BE2C (cell line): ENCODE results near the gene MYL4.
"Not testable (repeated sequence)": the region's sequence is repeated elsewhere in the genome, so short reads cannot be mapped to it uniquely, and the experiment has no call there.

ENCODE experiments used
- DNase-seq: peaks from one replicate; pipeline ENCODE4 v3.0.0-alpha.2; 2020
- H3K27me3 ChIP-seq: fragments of 250-450 bp; sonication (Bioruptor Pico); 2 replicates; pipeline ENCODE4 v1.5.1; 2020; ENCODE audit warnings: mild to moderate bottlenecking
- H3K36me3 ChIP-seq: fragments of 250-450 bp; sonication (Bioruptor Pico); 2 replicates; pipeline ENCODE4 v1.5.1; 2020; ENCODE audit warnings: mild to moderate bottlenecking
- H3K4me1 ChIP-seq: fragments of 250-450 bp; sonication (Bioruptor Pico); 2 replicates; pipeline ENCODE4 v1.5.1; 2020
- H3K4me3 ChIP-seq: 2 replicates; pipeline ENCODE4 v1.5.1; 2011; ENCODE audit warnings: low read depth, low read length
- H3K9me3 ChIP-seq: fragments of 250-450 bp; sonication (Bioruptor Pico); 2 replicates; pipeline ENCODE4 v1.5.1; 2020
- CTCF ChIP-seq: IDR thresholded peaks from 2 replicates; pipeline ENCODE4 v1.5.1; 2012; ENCODE audit warnings: mild to moderate bottlenecking, low read depth, low read length

The MYL4 gene

GRCh38 chr17:47223460-47223859, 14.3 kb downstream of the MYL4 start:
- Histone ChIP-seq H3K4me3 (no peak overlapping the region), H3K9me3 (no peaks in the 10 kb centered on the region), H3K27me3 (no peaks in the 10 kb centered on the region), H3K36me3 (no peaks in the 10 kb centered on the region), H3K4me1 (peaks cover 11% of the 10 kb centered on the region)
- no peak for TF ChIP-seq CTCF
- DNase-seq, result no peak

- H3K9me3 ChIP-seq, H3K4me1 ChIP-seq, H3K4me3 ChIP-seq, H3K36me3 ChIP-seq, H3K27me3 ChIP-seq, DNase-seq: not testable (repeated sequence)
Measured at GRCh38 chr17:47224077-47224476, 14.9 kb downstream of the MYL4 start.

GRCh38 chr17:47224966-47225365, 15.8 kb downstream of the MYL4 start:
- H3K4me3 ChIP-seq, result no peak overlapping the region
- H3K36me3 ChIP-seq, result no peaks in the 10 kb centered on the region
- no peaks in the 10 kb centered on the region for H3K27me3 ChIP-seq
- no peak for TF ChIP-seq CTCF
- no peak for DNase-seq
- H3K9me3 ChIP-seq, result no peaks in the 10 kb centered on the region
- H3K4me1 ChIP-seq, result peaks cover 6% of the 10 kb centered on the region

- Histone ChIP-seq H3K9me3 (no peaks in the 10 kb centered on the region), H3K36me3 (no peaks in the 10 kb centered on the region), H3K27me3 (no peaks in the 10 kb centered on the region), H3K4me3 (no peak overlapping the region), H3K4me1 (peaks cover 8% of the 10 kb centered on the region)
- TF ChIP-seq CTCF, result no peak
- DNase-seq, result peak; percentile 30
Measured at GRCh38 chr17:47225436-47225858, 16.3 kb downstream of the MYL4 start.

GRCh38 chr17:47225911-47226688, 17.0 kb downstream of the MYL4 start:
- H3K4me3 ChIP-seq, result no peak overlapping the region
- no peaks in the 10 kb centered on the region for H3K36me3 ChIP-seq
- TF ChIP-seq CTCF, result no peak
- no peak for DNase-seq
- H3K27me3 ChIP-seq, result no peaks in the 10 kb centered on the region
- peaks cover 8% of the 10 kb centered on the region for H3K4me1 ChIP-seq
- no peaks in the 10 kb centered on the region for H3K9me3 ChIP-seq

- H3K4me1 ChIP-seq, result peaks cover 8% of the 10 kb centered on the region
- no peaks in the 10 kb centered on the region for H3K36me3 ChIP-seq
- no peak for TF ChIP-seq CTCF
- H3K27me3 ChIP-seq, result no peaks in the 10 kb centered on the region
- DNase-seq, result no peak
- H3K9me3 ChIP-seq, result no peaks in the 10 kb centered on the region
- no peak overlapping the region for H3K4me3 ChIP-seq
Measured at GRCh38 chr17:47227862-47228261, 18.7 kb downstream of the MYL4 start.
